ENCODE data around the gene HERC2.
A peak's percentile ranks its signal among the peaks of the same experiment; 100 is the strongest.
"Not testable (repeated sequence)": the region's sequence is repeated elsewhere in the genome, so short reads cannot be mapped to it uniquely, and the experiment has no call there.

The HERC2 gene

DNA sequence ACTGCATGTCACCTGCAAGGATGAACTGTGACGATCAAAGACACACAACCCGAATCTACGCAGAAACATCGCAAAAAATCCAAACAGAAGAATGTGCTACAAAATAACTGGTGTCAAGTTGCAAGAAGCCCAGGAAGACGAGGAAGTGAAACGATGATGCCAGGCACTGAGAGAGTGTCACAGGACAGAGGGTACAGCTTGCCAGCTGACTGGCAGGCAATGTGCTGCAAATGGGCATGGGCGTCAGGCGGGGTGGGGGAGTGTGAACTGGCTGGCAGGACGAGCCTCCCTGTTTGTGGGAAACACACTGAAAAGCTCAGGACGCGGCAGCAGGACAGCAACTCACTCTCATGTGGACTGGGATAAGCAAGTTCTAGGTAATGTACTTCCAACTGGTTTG is 193.9 kb downstream of the HERC2 start:
- DNase-seq = peak; percentile 84 to 90 (median 90)

DNA sequence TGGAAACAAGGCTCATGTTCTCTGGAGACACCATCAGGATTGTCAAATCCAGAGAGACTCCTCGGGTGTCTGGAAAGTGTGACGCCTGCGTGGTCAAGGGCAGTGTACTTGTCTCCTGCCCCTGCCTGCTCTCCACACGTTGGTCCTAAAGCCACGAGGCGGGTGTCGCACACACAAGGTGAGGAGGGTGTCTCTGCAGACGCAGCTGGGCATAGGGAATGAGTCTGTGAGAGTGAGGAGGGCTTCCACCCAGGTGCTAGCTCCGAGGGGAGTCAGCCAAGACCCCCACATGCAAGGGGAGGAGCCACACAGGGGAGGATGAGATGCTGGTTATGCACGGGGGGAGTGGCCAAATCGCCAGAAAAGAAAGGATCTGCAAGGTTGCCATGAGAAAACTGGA is 194.9 kb downstream of the HERC2 start:
- no peak for DNase-seq

DNA sequence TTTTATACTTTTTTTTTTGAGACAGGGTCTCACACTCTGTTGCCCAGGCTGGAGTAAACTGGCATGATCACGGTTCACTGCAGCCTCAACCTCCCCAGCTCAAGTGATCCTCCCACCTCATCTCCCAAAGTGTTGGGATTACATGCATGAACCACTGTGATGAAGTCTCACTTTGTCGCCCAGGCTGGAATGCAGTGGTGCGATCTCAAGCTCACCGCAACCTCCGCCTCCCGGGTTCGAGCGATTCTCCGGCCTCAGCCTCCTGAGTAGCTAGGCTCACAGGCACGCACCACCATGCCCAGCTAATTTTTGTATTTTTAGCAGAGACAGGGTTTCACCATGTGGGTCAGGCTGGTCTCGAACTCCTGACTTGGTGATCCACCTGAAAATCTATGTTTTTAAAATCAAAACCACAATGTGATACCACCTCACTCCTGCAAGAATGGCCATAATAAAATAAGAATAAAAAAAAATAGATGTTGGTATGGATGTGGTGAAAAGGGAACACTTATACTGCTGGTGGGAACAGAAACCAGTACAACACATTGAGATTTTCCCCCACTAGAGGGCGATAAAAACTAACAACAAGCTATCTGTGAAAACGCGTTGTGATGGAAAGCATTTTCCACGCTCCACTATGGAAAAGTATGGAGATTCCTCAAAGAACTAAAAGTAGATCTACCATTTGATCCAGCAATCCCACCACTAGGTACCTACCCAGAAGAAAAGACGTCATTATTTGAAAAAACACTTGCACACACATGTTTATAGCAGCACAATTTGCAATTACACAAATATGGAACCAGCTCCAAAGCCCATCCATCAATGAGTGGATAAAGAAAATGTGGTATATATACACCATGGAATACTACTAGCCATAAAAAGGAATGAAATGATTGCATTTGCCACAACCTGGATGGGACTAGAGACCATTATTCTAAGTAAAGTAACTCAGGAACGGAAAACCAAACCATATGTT is 196.0 kb downstream of the HERC2 start:
- DNase-seq = peak; percentile 71 to 85 (median 75)

DNA sequence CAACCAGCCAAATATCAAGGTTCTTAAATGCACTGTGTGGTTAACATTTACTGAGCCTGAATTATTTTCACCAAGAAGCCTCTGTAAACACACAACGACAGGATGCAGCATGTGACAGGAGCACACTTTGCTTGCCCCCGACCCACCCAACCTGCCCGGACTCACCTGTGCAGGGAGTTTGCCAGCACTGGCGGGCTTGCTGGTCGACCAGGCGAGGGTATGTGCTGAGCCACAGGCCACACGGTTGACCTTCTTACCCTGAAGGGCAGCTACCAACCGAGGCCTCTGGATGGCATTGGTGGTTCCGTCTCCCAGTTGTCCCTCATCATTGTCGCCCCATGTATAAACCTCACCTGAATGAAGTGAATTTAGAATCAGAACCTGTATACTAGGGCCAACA is 197.1 kb downstream of the HERC2 start:
- no peak for DNase-seq

DNA sequence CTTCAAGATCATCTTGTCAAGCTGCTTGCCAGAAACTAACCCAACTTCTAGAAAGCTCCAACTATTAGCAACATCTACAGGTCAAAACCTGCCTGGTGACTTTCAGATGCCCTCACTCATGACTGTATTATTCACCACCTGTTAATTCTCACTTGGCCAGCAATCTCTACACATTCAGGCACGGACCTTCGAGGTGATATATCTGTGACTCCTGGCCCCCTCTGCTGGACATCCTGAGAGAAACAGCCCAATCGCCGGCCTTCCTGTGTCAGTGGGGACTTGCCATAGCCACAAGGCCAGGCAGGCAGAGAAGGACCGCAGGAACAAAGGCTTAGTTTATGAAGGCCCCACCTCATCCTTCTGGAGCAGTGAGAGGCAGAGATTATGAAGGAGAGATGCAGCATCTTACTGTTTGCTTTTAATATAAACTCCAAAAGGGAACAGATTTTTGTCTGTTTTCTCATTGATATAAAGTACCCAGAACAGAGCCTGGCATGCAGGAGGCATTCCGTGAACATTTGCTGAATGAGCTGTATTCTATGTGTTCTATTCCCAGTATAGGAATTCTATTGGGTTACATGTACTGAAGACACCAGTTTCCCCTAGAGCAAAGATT is 198.5 kb downstream of the HERC2 start:
- DNase-seq = peak; percentile 54 to 68 (median 67)

DNA sequence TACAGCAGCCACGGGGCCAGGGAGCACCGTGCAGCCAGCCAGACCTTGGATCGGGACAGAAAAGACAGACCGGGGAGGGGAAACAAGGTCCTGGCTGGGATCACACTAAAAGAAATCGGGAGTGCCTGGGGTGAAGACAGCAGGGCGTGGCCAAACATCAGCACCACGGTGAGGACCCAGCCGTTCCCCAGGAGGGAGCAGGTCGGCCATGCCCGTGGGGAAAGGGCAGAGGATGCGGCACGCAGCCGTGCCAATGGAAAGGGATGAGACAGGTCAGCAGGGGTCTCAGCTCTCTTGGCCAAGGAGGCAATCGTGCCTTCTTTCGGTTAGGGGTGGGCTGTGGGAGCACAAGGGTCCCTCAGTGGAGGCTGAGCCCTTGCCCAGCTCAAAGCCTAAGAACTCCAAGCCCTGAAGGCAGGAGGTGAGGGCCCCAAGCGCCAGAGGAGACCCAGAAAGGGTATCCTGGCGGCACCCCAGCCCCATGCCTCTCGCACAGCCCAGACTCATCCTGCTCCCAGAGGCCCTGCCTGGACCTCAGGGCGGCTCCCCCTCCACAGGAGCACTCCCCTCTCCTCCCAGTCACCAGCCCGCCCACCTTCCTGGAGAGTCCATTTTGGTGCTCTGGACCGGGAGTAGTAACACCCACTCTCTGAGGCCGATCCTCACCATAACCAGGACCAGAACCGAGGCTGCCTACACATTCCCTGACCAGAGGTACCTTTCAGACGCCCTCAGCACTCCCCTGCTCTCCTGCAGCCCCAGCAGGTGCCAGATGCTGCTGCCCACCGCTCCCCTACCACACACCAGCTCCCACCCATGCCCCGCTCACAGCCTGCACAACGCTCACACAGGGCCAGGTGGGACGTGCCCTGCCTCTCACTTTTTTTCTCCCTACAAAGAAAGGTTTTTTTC is 199.7 kb downstream of the HERC2 start:
- no peak for DNase-seq

DNA sequence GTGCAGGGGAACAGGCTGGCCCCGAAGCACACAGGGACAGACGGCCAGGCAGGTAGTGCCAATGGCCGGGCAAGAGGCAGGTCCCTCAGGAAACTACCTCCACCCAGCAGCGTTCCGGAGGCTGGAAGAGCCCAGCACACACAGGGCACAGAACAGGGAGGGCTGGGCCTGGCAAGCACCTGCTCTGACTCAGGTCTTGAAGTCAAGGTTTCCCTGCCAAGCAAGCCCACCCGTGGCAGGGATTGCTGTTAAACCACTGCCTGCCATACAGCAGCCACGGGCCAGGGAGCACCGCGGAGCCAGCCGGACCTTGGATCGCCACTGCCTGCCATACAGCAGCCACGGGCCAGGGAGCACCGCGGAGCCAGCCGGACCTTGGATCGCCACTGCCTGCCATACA is 200.4 kb downstream of the HERC2 start:
- DNase-seq = not testable (repeated sequence)

DNA sequence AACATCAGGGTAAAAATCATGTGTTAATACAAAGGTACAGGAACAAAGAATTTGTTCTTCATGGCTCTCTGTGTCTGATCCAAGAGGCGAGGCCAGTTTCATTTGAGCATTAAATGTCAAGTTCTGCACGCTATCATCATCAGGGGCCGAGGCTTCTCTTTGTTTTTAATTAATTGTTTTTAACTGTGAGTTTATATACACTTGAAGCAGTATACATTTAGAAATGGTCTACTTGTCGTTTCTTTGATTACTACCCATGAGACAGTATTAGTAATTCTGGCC is 201.7 kb downstream of the HERC2 start:
- no peak for DNase-seq

DNA sequence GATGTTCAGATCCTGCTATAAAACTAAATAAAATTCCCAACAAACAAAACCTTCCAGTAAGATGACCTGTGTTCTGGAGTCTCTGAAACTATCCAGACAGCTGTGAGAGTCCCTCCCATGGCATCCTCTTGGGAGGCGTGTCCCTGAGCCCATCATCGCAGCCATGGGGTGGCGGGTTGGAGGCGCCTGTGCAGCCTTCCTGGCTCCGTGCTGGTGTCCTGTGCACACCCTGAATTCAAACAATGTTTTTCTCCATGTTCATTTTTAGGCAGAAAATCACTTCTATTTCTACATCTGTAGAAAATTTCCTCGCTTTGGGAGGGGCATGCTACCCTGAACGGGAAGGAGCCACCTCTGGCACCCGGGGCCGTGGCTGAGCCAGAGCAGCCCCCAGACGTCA is 203.4 kb downstream of the HERC2 start:
- DNase-seq = no peak

DNA sequence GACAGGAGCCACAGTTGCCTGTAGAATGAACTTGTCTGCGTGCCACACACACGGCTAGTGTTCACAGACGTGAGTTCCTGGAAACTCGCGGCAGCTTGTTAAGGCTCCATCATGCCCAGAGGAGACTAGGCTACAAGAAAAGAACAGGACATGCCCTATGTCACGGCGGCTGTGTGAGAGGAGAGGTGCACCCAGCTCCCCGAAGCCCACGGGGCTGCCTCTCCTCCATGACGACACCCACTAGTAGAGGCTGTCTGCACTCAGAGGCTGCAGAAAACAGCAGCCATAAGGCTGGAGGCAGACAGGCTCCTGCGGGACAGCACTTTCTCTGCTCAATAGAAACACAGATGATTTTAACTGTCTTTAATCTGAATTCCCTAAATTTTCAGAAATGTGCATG is 203.9 kb downstream of the HERC2 start:
- no peak for DNase-seq

DNA sequence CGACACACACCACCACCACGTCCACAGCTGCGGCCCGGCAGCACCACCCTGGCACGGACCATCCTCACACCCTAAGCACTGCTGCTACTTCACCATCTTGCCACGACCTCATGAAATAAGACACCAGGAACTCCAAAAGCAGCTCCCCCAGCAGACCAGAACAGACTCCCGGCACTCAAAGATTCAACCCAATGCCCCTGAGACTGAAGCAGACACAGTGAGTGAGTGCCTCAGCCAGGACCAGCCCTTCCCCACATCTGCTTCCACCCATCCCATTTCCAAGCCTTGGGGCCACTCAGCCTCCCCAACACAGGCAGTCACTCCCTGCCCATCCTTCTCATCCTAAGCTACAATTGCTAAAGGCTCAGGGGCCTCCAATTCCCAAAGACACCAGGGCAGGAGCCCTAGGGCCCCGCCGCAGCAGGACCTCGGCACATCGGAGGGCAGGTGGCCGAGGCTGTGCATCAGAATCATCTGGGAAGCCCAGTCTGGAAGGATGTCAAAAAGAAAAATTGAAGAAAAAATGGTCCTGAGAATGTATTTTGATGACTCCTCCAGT is 204.5 kb downstream of the HERC2 start:
- DNase-seq = no peak

DNA sequence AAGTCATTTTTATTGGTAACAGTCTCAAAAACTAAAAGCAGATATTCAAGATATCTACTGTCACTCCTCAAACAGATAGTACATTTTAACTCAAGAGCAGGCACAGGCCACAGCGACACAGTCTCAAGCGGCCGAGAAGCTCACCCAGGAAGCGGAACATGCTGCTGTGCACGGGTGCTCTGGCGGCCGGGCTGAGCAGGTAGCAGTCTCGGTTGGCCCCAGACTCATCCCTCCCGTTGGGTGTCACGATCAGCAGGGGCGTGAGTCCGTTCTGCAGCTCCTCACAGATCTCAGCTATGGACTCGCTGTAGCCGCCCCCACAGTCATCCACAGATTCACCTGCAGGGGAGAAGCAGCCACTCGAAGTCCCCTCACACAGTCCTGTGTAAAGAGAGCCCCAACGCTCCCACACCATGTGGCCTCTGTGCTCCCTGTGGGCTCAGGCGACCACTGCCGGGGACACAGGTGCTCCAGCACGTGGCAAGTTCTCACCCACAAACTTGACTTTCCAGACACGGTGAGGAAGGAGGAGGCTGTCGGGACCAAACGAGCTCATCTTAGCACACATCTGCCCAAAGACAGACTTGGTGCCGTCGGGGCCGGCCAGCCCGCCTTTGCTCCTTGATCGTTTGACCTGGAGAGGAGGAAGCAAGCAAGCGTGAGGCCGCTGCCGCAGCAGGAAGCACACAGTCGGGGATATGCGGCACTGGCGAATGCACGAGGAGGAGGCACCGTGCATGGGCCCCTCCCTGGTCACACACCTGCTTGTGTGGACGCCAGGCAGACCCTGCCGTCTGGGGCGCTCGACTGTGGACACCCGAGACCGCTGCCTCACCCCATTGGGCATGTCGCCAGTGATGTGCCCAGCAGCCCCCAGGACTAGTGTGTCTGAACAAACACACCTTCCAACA is 205.2 kb downstream of the HERC2 start:
- no peak for DNase-seq

DNA sequence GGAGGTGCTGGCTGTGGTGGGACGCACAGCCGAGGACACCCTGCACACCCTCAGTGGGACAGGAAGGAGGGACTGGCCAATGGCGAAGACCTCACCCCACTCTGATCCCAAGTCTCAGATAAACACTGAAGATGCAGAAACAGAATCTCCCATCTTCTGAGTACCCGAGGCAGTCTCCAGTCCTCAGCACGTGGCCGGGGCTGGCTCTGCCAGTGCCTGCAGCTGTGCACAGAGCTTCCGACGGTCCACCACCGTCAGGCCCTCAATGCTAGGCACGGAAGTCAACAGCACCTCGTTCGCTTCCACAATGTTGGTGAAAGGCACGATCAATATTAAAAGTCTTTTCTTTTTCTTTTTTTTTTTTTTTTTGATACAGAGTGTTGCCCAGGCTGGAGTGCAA is 206.1 kb downstream of the HERC2 start:
- DNase-seq = no peak

DNA sequence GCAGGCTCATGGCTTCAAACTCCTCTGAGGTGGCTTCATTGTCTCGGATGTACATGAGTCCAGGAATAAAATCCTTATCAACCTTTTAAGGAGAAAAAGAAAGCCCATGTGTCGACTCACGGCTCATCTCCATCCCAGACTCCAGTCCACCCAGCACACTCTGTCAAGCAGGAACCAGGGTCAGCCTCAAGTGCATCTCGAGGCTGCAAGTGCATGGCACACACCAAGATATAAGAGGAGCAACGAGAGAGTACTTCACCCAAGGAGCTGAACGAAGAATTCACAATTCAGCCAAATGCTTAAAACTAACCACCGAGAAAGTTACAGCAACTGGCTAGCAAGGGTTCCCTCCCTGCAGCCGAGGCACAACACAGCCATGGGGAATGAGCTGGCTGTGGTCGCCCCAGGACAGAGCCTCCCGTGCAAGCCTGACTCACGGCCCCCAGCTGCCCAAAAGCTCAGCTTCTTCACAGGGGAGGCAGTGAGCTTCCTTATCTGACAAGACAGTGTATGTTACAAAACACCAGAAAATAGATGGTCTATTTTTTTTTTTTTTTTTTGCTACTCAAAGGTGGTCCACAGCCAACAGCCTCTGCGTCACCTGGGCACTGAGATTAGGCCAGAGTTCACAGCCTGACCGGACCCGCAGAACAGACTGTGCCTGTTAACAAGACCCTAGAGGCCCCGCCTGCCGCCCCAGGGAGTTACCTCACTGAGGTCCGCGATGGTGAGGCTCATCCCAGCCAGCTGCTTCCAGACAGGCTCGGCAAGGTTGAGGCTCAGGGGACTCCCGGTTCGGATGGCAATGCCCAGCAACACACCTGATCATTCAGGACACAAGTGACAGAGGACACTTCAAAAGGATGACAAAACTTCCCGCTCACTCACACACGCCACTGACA is 207.0 kb downstream of the HERC2 start:
- DNase-seq = no peak

DNA sequence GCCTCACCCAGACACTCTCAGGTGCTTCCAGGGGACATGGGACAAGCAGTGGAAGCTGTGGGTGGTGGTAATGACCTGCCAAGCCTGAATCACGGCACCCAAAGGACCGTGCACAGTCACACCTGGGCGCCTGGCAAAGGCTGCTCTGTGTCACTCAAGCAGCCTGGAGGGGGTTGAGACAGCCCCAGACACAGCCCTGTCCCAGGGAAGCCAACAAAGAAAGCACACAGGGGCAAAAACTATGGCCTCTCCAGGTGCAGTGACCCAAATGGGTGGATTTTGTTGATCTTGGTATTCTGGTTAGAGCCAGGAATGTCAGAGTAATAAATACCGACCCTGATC is 207.9 kb downstream of the HERC2 start:
- DNase-seq = no peak

DNA sequence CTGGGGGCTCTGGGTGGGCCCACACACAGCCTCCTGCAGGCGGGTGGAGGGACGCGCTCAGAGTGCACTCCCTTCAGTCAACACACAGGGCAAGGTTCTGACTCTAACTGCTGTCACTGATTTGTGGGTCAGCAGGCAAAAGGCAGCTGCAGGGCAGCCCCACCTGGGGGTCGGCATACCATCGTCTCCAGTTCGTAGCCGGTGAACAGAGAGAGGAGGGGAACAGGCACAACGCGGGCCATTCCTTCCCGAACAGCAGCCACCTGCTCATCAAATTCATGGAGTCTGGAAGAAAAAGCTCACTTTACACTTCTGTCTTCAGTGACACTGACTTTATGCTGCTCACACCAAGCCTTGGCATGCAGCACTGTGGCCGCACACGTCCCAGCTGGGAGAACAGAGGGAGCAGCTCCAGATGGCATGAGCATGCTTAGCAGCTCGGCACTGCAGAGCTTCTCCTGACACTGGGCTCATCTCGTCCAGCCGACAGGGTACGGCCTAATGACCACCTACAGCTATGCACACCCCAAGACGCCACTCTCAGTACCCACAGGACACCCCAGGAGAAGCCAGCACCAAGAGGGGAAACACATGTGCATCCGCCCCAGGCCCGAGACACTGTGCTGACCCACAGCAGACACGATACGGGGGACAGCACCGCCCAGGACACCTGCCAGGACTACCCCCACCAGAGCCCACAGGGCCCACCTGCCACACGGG is 208.4 kb downstream of the HERC2 start:
- no peak for DNase-seq

DNA sequence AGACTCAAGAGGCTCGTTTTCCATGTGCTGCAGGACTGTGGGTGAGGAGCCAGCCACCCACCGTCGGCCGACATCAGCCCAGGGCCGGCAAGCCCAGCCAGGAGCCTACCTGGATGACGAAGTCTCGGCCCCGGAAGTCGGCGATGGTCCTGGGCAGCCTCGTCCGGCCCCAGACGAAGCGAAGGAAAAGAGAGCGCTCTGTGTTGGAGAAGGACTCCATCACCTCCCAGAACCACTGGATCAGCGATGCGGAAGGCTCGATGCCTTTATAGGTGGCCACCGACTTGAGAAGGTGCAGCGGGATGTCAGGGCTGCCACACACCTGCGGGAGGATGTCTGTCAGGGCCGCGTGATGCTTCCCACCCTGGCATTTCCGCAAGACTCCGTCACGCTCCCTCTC is 209.0 kb downstream of the HERC2 start:
- no peak for DNase-seq

DNA sequence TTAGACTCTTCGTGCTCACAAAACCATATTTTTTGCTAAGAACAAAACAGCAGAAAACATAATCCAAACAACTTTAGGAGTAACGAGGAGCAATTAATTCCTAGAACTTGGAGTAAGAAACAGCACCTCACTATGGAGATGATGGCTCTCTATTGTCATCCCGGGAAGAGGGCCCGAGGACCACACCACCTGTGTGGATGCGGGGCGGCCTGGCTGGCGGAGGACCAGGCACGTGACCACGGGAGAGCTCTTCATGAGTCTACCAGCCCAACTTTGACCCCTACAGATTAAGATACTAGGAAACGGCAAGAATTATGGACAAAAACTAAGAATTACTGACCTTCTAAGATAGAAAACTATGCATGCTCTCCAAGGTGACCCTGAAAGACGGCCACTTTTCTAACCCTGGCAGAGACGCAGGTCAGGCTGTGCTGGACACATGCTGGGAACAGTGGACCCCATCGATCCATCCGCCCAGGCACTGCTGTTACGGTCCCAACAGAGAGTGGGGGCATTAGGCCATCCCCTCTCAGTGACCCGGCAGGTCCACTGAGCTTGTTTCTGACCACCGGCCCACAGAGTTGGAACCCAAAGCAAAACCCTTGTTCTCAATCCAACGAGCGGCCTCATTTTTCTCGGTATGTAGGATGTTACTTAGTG is 209.7 kb downstream of the HERC2 start:
- DNase-seq = no peak

DNA sequence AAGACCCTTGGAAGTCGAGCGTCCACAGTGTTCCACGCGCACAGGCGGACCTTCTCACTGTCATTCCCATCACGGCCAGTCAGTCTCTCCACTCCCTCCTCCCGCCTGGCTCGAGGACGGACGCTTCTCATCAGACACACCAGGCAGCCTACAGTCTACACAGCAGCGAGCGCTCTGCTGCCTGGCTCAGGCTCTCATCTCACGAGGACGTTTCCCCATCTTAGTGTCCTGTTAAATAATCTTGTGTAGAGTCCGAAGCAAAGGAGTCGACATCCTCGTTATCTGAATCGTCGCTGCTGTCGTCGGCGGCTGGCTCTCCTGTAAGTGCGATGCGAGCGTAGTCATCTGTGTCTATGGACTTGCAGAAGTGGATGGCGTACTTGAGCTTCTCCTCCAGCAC is 210.4 kb downstream of the HERC2 start:
- no peak for DNase-seq

DNA sequence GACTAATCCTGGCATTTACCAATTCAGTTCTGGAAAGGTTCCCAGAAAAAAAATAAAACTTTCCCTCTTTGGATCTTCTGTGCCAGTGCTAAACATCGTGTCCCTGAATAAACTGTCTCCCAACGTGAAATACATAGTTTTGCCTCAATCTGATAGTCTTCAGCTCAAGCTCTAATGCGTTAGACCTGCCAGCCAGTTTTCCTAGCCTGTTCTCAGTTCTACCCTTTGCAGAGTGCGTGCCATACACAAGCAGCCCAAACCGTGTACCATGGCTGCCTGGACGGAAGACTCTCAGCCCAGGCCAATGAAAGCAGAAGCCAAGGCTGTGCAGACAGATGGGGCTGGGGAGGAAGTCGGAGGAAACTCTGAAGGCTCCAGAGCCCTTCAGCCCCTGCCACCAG is 211.5 kb downstream of the HERC2 start:
- DNase-seq = no peak

Measured in suppressor macrophage (primary cell).